GM19372 (cell line): Measurements from ENCODE around the gene KRTAP5-3.
"Not testable (repeated sequence)": the region's sequence is repeated elsewhere in the genome, so short reads cannot be mapped to it uniquely, and the experiment has no call there.

Experiments
- ATAC-seq: cut with Tn5 transposase; IDR thresholded peaks from one replicate; pipeline ENCODE4 v1.9.1; 2021; ENCODE audit warnings: mild to moderate bottlenecking, low read depth, moderate library complexity; ENCODE audit not compliant: unreplicated experiment

Gene KRTAP5-3

GRCh38 chr11:1608363-1608762 lies at the start of gene KRTAP5-3:
Gene KRTAP5-3, minus strand, starts transcription at chr11:1608463. Its CDS starts 78 bp downstream, at chr11:1608385.
- ATAC-seq: no peak

- no peak for ATAC-seq
Measured at GRCh38 chr11:1656670-1657069, 48.4 kb upstream of the KRTAP5-3 start.

- ATAC-seq: no peak
Measured at GRCh38 chr11:1656061-1656441, 47.8 kb upstream of the KRTAP5-3 start.

- ATAC-seq: no peak
Measured at GRCh38 chr11:1655168-1656060, 47.2 kb upstream of the KRTAP5-3 start.

GRCh38 chr11:1654388-1655167 lies 46.3 kb upstream of the KRTAP5-3 start:
- ATAC-seq: no peak

- no peak for ATAC-seq
Measured at GRCh38 chr11:1653541-1654387, 45.5 kb upstream of the KRTAP5-3 start.

GRCh38 chr11:1652771-1653540 lies 44.7 kb upstream of the KRTAP5-3 start:
- no peak for ATAC-seq

- ATAC-seq: no peak
Measured at GRCh38 chr11:1652442-1652770, 44.1 kb upstream of the KRTAP5-3 start.

GRCh38 chr11:1652026-1652425 lies 43.8 kb upstream of the KRTAP5-3 start:
- ATAC-seq: no peak

GRCh38 chr11:1651411-1651980 lies 43.2 kb upstream of the KRTAP5-3 start:
- ATAC-seq: no peak

GRCh38 chr11:1650918-1651262 lies 42.6 kb upstream of the KRTAP5-3 start:
- ATAC-seq: no peak

GRCh38 chr11:1650034-1650917 lies 42.0 kb upstream of the KRTAP5-3 start:
- no peak for ATAC-seq

- no peak for ATAC-seq
Measured at GRCh38 chr11:1648653-1649420, 40.6 kb upstream of the KRTAP5-3 start.

- ATAC-seq: no peak
Measured at GRCh38 chr11:1647901-1648652, 39.8 kb upstream of the KRTAP5-3 start.

- not testable (repeated sequence) for ATAC-seq
Measured at GRCh38 chr11:1646540-1646939, 38.3 kb upstream of the KRTAP5-3 start.

GRCh38 chr11:1645357-1645821 lies 37.1 kb upstream of the KRTAP5-3 start:
- no peak for ATAC-seq

- ATAC-seq: no peak
Measured at GRCh38 chr11:1644601-1645356, 36.5 kb upstream of the KRTAP5-3 start.
